ENCODE measurements around the gene CDS2.

DNA sequence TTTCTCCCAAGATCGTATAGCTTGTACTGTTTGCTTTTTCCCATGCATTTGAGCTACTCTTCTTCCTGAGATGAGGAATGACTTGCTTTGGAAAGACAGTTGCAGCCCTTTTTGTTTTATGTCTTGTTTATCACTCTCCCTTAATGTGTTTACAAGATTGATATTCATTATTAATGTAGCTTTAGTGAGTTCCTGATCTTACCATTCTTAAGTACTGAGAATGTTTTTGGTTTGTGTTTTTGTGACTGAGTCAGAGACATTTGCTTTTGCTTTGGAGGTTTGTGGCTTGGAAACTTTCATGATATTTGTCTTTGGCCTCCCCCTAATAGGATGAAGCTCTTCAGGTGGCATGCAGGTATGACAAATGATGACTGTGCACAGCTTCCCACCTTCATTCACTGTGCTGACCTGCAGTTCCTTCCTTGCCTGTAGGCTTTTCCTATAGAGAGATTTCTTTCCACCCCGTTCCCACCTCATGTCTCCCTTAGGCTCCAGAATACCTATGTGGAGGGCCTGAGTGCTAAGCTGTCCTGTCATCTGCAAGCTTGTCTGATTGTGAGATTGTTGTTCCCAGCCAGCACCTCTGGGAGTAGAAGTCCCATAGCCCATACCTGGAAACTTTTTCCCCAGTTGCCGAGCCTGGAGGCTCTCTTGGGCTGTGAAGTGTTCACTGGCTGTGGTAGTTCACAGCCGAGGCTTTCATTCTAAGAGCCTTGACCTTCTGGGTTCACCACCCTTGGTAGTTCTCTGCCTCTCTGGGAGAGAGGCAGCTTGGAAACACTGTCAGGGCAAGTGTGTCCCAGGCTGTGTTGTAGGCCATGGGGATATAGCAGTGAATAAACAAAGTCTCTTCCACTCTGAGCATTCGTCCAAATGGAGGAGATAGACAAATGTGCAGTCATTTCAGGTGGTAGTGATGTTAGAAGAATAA, 27.1 kb downstream of the CDS2 start:
- TF ChIP-seq YY1 (IDR thresholded peaks at IDR 0.05; ENCODE audit: insufficient read depth, insufficient read length) (no peak), ZNF274 (IDR thresholded peaks at IDR 0.05; ENCODE audit: low read depth, low read length) (no peak)

All from NT2/D1 (cell line).